Uterus (tissue), 2 donors: ENCODE measurements around the gene SLC25A22.

ENCODE experiments used
- CTCF ChIP-seq, 4 experiments: fragments of 200-600 bp in 2 of 4; fragments of 450-650 bp in 2 of 4; sonication (generic) in 2 of 4; IDR thresholded peaks; one replicate each; pipeline ENCODE4 v1.5.1; 2016 to 2019; ENCODE audit warnings: antibody characterized with exemption in 4 of 4, mild to moderate bottlenecking in 2 of 4, moderate library complexity in 1 of 4
- POLR2A ChIP-seq, 2 donors: fragments of 450-650 bp; IDR thresholded peaks; one replicate each; pipeline ENCODE4 v1.6.1; 2016; ENCODE audit warnings: antibody characterized with exemption in 2 of 2, mild to moderate bottlenecking in 1 of 2, moderate library complexity in 1 of 2

GRCh38 chr11:815675-816432 lies 17.8 kb upstream of the SLC25A22 start:
- TF ChIP-seq CTCF (IDR thresholded peaks at IDR 0.05), result no peak
- TF ChIP-seq POLR2A (IDR thresholded peaks at IDR 0.05), result no peak
